ENCODE results near the gene TLE4. TPM values are rescaled to one million over a fixed set of nuclear protein-coding genes. Genes with fewer than 3 reads are reported as not detected.

The TLE4 gene
- total RNA-seq, 1 experiment from 2014 or later: 8.7 TPM

- Mint-ChIP-seq H3K4me1 (ENCODE audit: insufficient read depth, unreplicated experiment) (peaks cover 21% of the 10 kb centered on the region), H3K27me3 (ENCODE audit: insufficient read depth, unreplicated experiment) (no peaks in the 10 kb centered on the region)
Observed at GRCh38 chr9:79619930-79620329, 48.2 kb downstream of the TLE4 start.

GRCh38 chr9:79621916-79622575, 50.3 kb downstream of the TLE4 start:
- H3K4me1 Mint-ChIP-seq (ENCODE audit: insufficient read depth, unreplicated experiment): peaks cover 20% of the 10 kb centered on the region
- TF ChIP-seq CTCF (IDR thresholded peaks at IDR 0.05; ENCODE audit: unreplicated experiment): no peak
- DNase-seq (ENCODE audit: unreplicated experiment): no peak
- ChIA-PET POLR2A (no interaction called here), CTCF (no interaction called here)
- H3K9me3 Mint-ChIP-seq (ENCODE audit: unreplicated experiment): no peaks in the 10 kb centered on the region
- intact Hi-C loops (cut with micrococcal nuclease): no loop called here
- H3K27ac Mint-ChIP-seq (ENCODE audit: low read depth, unreplicated experiment): no peak overlapping the region
- BruUV-seq (replicated peaks): no TSS peak
- no peaks in the 10 kb centered on the region for H3K27me3 Mint-ChIP-seq (ENCODE audit: insufficient read depth, unreplicated experiment)
- no peaks in the 10 kb centered on the region for H3K36me3 Mint-ChIP-seq (ENCODE audit: insufficient read depth, unreplicated experiment)
- no peak overlapping the region for H3K4me3 Mint-ChIP-seq (ENCODE audit: unreplicated experiment)

More at GRCh38 chr9:79619930-79620329, 48.2 kb downstream of the TLE4 start:
- no peaks in the 10 kb centered on the region for H3K9me3 Mint-ChIP-seq (ENCODE audit: unreplicated experiment)
- no peak for DNase-seq (ENCODE audit: unreplicated experiment)
- no peak for TF ChIP-seq CTCF (IDR thresholded peaks at IDR 0.05; ENCODE audit: unreplicated experiment)
- no peak overlapping the region for H3K27ac Mint-ChIP-seq (ENCODE audit: low read depth, unreplicated experiment)
- CTCF ChIA-PET: no interaction called here
- no TSS peak for BruUV-seq (replicated peaks)
- intact Hi-C loops (cut with micrococcal nuclease): no loop called here
- POLR2A ChIA-PET: interaction anchor here (1.3 kb wide), 1 partner anchor 9 kb away, joined by 3 read pairs; no protein-coding TSS in a partner anchor
- no peaks in the 10 kb centered on the region for H3K36me3 Mint-ChIP-seq (ENCODE audit: insufficient read depth, unreplicated experiment)
- no peak overlapping the region for H3K4me3 Mint-ChIP-seq (ENCODE audit: unreplicated experiment)

DNA sequence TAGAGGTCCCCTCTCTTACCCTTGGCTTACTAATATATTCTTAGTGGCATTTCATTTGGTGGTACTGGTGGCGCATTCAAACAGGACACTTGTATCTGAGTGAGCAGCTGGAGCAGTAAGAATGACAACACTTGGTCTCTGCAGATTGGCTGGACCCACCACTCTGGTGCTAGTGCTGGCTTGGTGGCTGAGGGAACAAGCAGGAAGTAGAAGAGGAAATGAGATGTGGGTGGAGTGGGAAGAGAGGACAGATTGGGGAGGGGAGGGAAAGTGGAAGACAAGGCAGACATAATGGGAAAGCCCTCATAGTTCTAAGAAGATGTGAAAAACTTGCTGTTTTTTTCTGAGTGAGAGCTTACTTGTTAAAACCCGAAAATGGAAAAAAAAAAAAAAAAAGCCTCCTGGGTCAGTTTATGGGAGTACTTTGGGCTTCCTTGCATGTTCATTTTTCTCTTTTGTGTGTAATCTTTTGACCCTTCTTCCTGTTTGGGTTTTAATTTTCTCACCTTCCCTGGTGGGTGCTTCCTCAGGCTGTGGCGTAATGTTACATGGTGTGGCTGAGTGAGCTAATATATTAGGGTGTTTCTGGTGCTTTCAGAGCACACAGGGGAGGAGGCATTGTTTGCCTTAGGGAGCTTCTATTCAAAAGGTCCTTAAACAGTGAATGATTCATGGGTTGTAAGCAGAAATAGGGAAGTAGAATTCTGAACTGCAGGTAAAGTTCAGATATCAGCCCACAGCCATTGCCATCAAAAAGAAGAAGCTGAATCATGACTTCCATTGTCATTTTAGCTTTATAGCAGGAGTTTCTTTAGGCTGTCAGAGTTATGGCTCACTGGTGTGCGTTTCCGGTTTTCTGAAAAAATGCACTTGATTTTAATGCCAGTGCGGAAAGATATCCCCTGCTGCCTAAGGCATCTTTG, 52.3 kb downstream of the TLE4 start:
- ChIA-PET CTCF (interaction anchor here (0.6 to 0.9 kb wide), 3 partner anchors 8 to 232 kb away, joined by 3 read pairs; no protein-coding TSS in a partner anchor), POLR2A (interaction anchor here (0.7 to 1.7 kb wide), 5 partner anchors 8 to 53 kb away, joined by 4 to 9 read pairs (median 5); partner anchors contain the start of gene TLE4)
- intact Hi-C loops (cut with micrococcal nuclease): no loop called here
- Mint-ChIP-seq H3K27me3 (ENCODE audit: insufficient read depth, unreplicated experiment) (no peaks in the 10 kb centered on the region), H3K27ac (ENCODE audit: low read depth, unreplicated experiment) (peak overlapping the region; percentile 10), H3K9me3 (ENCODE audit: unreplicated experiment) (no peaks in the 10 kb centered on the region), H3K36me3 (ENCODE audit: insufficient read depth, unreplicated experiment) (no peaks in the 10 kb centered on the region), H3K4me1 (ENCODE audit: insufficient read depth, unreplicated experiment) (peaks cover 14% of the 10 kb centered on the region), H3K4me3 (ENCODE audit: unreplicated experiment) (no peak overlapping the region)
- peak; percentile 57 for DNase-seq (ENCODE audit: unreplicated experiment)
- no TSS peak for BruUV-seq (replicated peaks)
- no peak for TF ChIP-seq CTCF (IDR thresholded peaks at IDR 0.05; ENCODE audit: unreplicated experiment)

GRCh38 chr9:79629721-79630120, 58.0 kb downstream of the TLE4 start:
- TF ChIP-seq CTCF (IDR thresholded peaks at IDR 0.05; ENCODE audit: unreplicated experiment): no peak
- Mint-ChIP-seq H3K27ac (ENCODE audit: low read depth, unreplicated experiment) (no peak overlapping the region), H3K4me1 (ENCODE audit: insufficient read depth, unreplicated experiment) (peaks cover 2% of the 10 kb centered on the region), H3K36me3 (ENCODE audit: insufficient read depth, unreplicated experiment) (no peaks in the 10 kb centered on the region), H3K27me3 (ENCODE audit: insufficient read depth, unreplicated experiment) (no peaks in the 10 kb centered on the region), H3K9me3 (ENCODE audit: unreplicated experiment) (no peaks in the 10 kb centered on the region), H3K4me3 (ENCODE audit: unreplicated experiment) (no peak overlapping the region)
- intact Hi-C loops (cut with micrococcal nuclease): no loop called here
- ChIA-PET CTCF (interaction anchor here (0.6 kb wide), 1 partner anchor 9 kb away, joined by 3 read pairs; no protein-coding TSS in a partner anchor), POLR2A (interaction anchor here (1.8 kb wide), 1 partner anchor 9 kb away, joined by 3 read pairs; no protein-coding TSS in a partner anchor)
- no TSS peak for BruUV-seq (replicated peaks)
- DNase-seq (ENCODE audit: unreplicated experiment): no peak
